ENCODE measurements around the gene ARID1A. TPM values are rescaled to one million over a fixed set of nuclear protein-coding genes. Genes with fewer than 3 reads are reported as not detected.

The ARID1A gene
- total and polyA plus RNA-seq, 9 of the 15 experiments (the other 6 are each of a cell fraction or from before 2014, with no cell fraction given), result 8.3 to 88.3 (median 22.5) TPM

GRCh38 chr1:26692793-26693490 is 2.9 kb upstream of the ARID1A start (continued):
- peak; percentile 24 for TF ChIP-seq POU5F1 (IDR thresholded peaks at IDR 0.05; ENCODE audit: borderline replicate concordance, low read depth, low read length, partially characterized antibody)
- TF ChIP-seq CSDE1 (IDR thresholded peaks at IDR 0.05), result no peak
- TF ChIP-seq NBN (IDR thresholded peaks at IDR 0.05; ENCODE audit: low read depth), result peak; percentile 67
- no peak for TF ChIP-seq ZBTB26 (CRISPR knock-in tag; IDR thresholded peaks at IDR 0.05)
- TF ChIP-seq CHAMP1 (IDR thresholded peaks at IDR 0.05), result peak; percentile 86
- peak; percentile 64; the same call in 1 of the 2 replicates for TF ChIP-seq RAD51 (IDR thresholded peaks at IDR 0.05; ENCODE audit: borderline replicate concordance, low read depth)
- peak; percentile 88 for TF ChIP-seq KAT7 (CRISPR knock-in tag; IDR thresholded peaks at IDR 0.05; ENCODE audit: borderline replicate concordance)
- no peak for TF ChIP-seq ZNF23 (CRISPR knock-in tag; IDR thresholded peaks at IDR 0.05)
- TF ChIP-seq HCFC1 (IDR thresholded peaks at IDR 0.05; ENCODE audit: low read depth, low read length), result peak; percentile 66
- TF ChIP-seq ZBTB9 (CRISPR knock-in tag; IDR thresholded peaks at IDR 0.05), result no peak; the same call in 1 of the 2 replicates
- TF ChIP-seq KLF6 (CRISPR knock-in tag; IDR thresholded peaks at IDR 0.05; ENCODE audit: borderline replicate concordance), result 0 out of 2 replicates have a peak, but pooled peaks have one; percentile 27
- TF ChIP-seq BRCA1 (IDR thresholded peaks at IDR 0.05), result no peak
- no peak for TF ChIP-seq BRCA1 (CRISPR knock-in tag; IDR thresholded peaks at IDR 0.05)
- TF ChIP-seq BCOR (IDR thresholded peaks at IDR 0.05), result peak; percentile 83
- no peak for TF ChIP-seq E2F3 (CRISPR knock-in tag; IDR thresholded peaks at IDR 0.05)
- TF ChIP-seq ATF1 (CRISPR knock-in tag; IDR thresholded peaks at IDR 0.05), result no peak
- peak; percentile 71 for TF ChIP-seq ATF1 (tag; IDR thresholded peaks at IDR 0.05)
- TF ChIP-seq TSHZ1 (CRISPR knock-in tag; IDR thresholded peaks at IDR 0.05), result 0 out of 2 replicates have a peak, but pooled peaks have one; percentile 12
- peak; percentile 60 for TF ChIP-seq NR2C1 (IDR thresholded peaks at IDR 0.05)
- TF ChIP-seq NR2C1 (tag; IDR thresholded peaks at IDR 0.05), result peak; percentile 54; the same call in 1 of the 2 replicates

Data from K562 (cell line).